OCI-LY1 (cell line): ENCODE results near the gene ANXA6.

ENCODE experiments used
- H2AFZ ChIP-seq: fragments of 200-600 bp; sonication (generic), shearing (Covaris generic); 2 replicates; pipeline ENCODE4 v1.6.0; 2014; ENCODE audit warnings: antibody characterized with exemption, mild to moderate bottlenecking, low read length
- H3F3A ChIP-seq: fragments of 200-600 bp; sonication (generic), shearing (Covaris generic); 2 replicates; pipeline ENCODE4 v1.6.0; 2014; ENCODE audit warnings: mild to moderate bottlenecking, antibody characterized with exemption, low read length, moderate library complexity; ENCODE audit not compliant: insufficient read depth
- H3K27ac ChIP-seq: fragments of 200-600 bp; sonication (generic); 2 replicates; pipeline ENCODE4 v1.5.1; 2014; ENCODE audit warnings: low read length, mixed run types, mild to moderate bottlenecking, low read depth; ENCODE audit not compliant: poor library complexity, severe bottlenecking
- H3K27me3 ChIP-seq: fragments of 200-600 bp; sonication (generic); 2 replicates; pipeline ENCODE4 v1.6.0; 2014; ENCODE audit warnings: antibody characterized with exemption, mild to moderate bottlenecking, low read length, moderate library complexity; ENCODE audit not compliant: insufficient read depth
- H3K36me3 ChIP-seq: fragments of 200-600 bp; sonication (generic); 2 replicates; pipeline ENCODE4 v1.6.1; 2014; ENCODE audit warnings: mild to moderate bottlenecking, antibody characterized with exemption, low read length, moderate library complexity, mixed read lengths; ENCODE audit not compliant: insufficient read depth
- H3K4me1 ChIP-seq: fragments of 200-600 bp; sonication (generic); 2 replicates; pipeline ENCODE4 v1.5.1; 2014; ENCODE audit warnings: mild to moderate bottlenecking, low read length, moderate library complexity; ENCODE audit not compliant: insufficient read depth, severe bottlenecking
- H3K4me2 ChIP-seq: fragments of 200-600 bp; sonication (generic), shearing (Covaris generic); 2 replicates; pipeline ENCODE4 v1.6.1; 2014; ENCODE audit warnings: low read length
- H3K4me3 ChIP-seq: fragments of 200-600 bp; sonication (generic); 2 replicates; pipeline ENCODE4 v1.5.1; 2014; ENCODE audit warnings: low read length, low read depth, mild to moderate bottlenecking, mixed read lengths; ENCODE audit not compliant: poor library complexity, severe bottlenecking
- H3K79me2 ChIP-seq: fragments of 200-600 bp; shearing (Covaris generic); 2 replicates; pipeline ENCODE4 v1.6.1; 2016; ENCODE audit warnings: mixed run types, low read length, mixed read lengths; ENCODE audit not compliant: insufficient read depth
- H3K9ac ChIP-seq: fragments of 200-600 bp; sonication (generic), shearing (Covaris generic); 2 replicates; pipeline ENCODE4 v1.6.1; 2014; ENCODE audit warnings: mild to moderate bottlenecking, low read length, mixed read lengths
- H3K9me2 ChIP-seq: fragments of 200-600 bp; sonication (generic), shearing (Covaris generic); 2 replicates; pipeline ENCODE4 v1.6.1; 2014; ENCODE audit warnings: low read depth, mild to moderate bottlenecking, low read length, mixed read lengths
- H3K9me3 ChIP-seq: fragments of 200-600 bp; shearing (Covaris generic); 2 replicates; pipeline ENCODE4 v1.6.1; 2014; ENCODE audit warnings: low read length, mixed read lengths
- H4K20me1 ChIP-seq: fragments of 200-600 bp; sonication (generic), shearing (Covaris generic); 2 replicates; pipeline ENCODE4 v1.6.0; 2016; ENCODE audit warnings: mild to moderate bottlenecking, low read length; ENCODE audit not compliant: insufficient read depth
- EZH2 ChIP-seq: fragments of 200-600 bp; sonication (generic), shearing (Covaris generic); IDR thresholded peaks from 2 replicates; pipeline ENCODE4 v1.8.0; 2017; ENCODE audit warnings: borderline replicate concordance, mixed run types, mild to moderate bottlenecking, antibody characterized with exemption, low read length, moderate library complexity, mixed read lengths
- TF ChIP-seq, protein P1 (sequence below): fragments of 200-600 bp; sonication (generic), shearing (Covaris generic); IDR thresholded peaks from 2 replicates; pipeline ENCODE4 v1.5.1; 2017; ENCODE audit warnings: mild to moderate bottlenecking, antibody characterized with exemption, low read length, moderate library complexity, mixed read lengths

The ANXA6 gene

DNA sequence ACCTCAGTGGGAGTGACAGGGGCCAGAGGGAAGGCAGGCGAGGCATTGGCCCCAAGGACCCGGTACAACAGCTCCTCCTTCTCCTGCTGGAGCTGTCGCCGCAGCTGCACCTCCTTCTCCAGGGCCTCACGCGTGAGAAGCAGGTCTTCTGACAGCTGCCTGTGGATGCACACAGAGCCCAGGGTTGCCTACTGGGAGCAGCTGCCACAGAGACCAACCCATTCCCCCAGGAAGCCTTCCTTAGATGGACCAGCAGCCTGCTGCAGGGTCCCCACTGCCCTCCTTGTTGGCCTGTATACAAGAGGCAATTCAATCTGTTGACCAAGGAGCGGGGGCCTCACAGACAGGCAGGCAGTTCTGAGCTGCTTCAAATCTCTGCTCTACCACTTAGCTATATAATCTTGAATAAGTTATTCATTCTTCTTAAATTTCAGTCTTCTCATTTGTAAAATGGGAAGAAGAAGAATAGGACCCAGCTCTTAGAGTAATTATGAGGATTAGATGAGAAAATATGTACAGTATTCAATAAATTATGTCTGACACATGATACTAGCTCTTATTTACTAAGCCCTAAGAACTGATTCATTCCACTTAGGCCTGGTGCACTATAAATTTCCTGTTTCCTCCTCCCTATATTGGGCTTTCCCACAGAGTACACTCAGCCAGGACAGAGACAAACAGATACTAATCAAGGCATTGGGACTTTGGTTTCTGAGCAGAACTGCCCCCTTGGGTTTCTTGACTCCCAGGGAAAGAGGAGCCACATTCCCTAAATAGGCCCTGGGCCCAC is 26.1 kb upstream of the ANXA6 start:
- Histone ChIP-seq H3K9ac (no peak overlapping the region), H3K79me2 (no peaks in the 10 kb centered on the region), H3K4me3 (no peak overlapping the region), H2AFZ (no peak overlapping the region), H3K4me1 (no peaks in the 10 kb centered on the region), H3K9me3 (no peaks in the 10 kb centered on the region), H3F3A (no peaks in the 10 kb centered on the region), H3K27me3 (no peaks in the 10 kb centered on the region), H3K9me2 (no peaks in the 10 kb centered on the region), H3K36me3 (peaks cover 97% of the 10 kb centered on the region), H3K4me2 (no peak overlapping the region), H3K27ac (no peak overlapping the region), H4K20me1 (no peaks in the 10 kb centered on the region)
- TF ChIP-seq EZH2, result no peak
- TF ChIP-seq, protein P1, sequence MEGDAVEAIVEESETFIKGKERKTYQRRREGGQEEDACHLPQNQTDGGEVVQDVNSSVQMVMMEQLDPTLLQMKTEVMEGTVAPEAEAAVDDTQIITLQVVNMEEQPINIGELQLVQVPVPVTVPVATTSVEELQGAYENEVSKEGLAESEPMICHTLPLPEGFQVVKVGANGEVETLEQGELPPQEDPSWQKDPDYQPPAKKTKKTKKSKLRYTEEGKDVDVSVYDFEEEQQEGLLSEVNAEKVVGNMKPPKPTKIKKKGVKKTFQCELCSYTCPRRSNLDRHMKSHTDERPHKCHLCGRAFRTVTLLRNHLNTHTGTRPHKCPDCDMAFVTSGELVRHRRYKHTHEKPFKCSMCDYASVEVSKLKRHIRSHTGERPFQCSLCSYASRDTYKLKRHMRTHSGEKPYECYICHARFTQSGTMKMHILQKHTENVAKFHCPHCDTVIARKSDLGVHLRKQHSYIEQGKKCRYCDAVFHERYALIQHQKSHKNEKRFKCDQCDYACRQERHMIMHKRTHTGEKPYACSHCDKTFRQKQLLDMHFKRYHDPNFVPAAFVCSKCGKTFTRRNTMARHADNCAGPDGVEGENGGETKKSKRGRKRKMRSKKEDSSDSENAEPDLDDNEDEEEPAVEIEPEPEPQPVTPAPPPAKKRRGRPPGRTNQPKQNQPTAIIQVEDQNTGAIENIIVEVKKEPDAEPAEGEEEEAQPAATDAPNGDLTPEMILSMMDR, result no peak

DNA sequence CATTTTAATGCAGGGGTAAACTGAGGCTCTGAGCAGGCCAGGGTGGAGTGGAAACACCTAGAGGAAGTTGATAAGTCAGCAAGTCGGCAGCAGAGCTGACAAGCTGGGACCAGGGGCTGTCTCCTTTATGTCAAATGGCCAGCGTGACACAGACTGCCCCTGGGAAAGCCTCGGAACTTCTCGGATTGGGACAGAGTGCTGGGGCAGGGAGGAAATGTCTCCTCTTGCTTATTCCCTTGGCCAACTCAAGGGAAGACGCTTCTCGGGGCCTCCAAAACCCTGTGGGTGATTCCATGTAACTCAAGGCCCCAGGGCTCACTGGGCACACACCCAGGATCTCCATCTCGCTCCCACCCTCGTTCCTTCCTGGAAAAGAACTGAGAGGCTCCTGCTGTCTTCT is 25.4 kb upstream of the ANXA6 start:
- H3K4me1 ChIP-seq, result no peaks in the 10 kb centered on the region
- H3K36me3 ChIP-seq, result peaks cover 99% of the 10 kb centered on the region
- H3K9ac ChIP-seq, result no peak overlapping the region
- TF ChIP-seq EZH2, result no peak
- TF ChIP-seq, protein P1, result no peak
- H2AFZ ChIP-seq, result no peak overlapping the region
- H3K9me2 ChIP-seq, result no peaks in the 10 kb centered on the region
- no peak overlapping the region for H3K27ac ChIP-seq
- no peaks in the 10 kb centered on the region for H3F3A ChIP-seq
- no peaks in the 10 kb centered on the region for H4K20me1 ChIP-seq
- no peaks in the 10 kb centered on the region for H3K27me3 ChIP-seq
- no peak overlapping the region for H3K4me3 ChIP-seq
- H3K4me2 ChIP-seq, result no peak overlapping the region
- no peaks in the 10 kb centered on the region for H3K79me2 ChIP-seq
- H3K9me3 ChIP-seq, result no peaks in the 10 kb centered on the region

DNA sequence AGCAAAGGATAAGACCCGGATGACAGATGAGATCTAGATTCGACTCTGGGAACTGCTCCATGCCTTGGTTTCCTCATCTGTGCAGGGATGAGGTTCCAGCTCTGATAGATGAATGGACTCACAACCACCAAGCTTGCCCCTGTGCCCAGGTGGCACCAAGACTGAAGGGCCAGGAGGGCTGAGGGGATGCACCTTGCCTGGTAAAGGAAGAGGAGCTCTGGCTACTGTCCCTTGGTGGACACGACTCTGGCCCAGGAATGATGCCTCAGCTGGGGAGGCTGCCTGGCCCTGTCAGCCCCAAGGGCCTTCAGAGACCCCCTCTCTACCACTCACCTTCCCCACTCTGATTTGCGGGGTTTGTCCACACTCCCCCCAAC is 24.9 kb upstream of the ANXA6 start:
- Histone ChIP-seq H3K27me3 (no peaks in the 10 kb centered on the region), H3K36me3 (peaks cover 99% of the 10 kb centered on the region), H3K79me2 (no peaks in the 10 kb centered on the region), H3K9me2 (no peaks in the 10 kb centered on the region), H3K27ac (no peak overlapping the region), H3K4me1 (no peaks in the 10 kb centered on the region), H3K9me3 (no peaks in the 10 kb centered on the region), H3K4me2 (no peak overlapping the region), H3F3A (no peaks in the 10 kb centered on the region), H2AFZ (no peak overlapping the region), H4K20me1 (no peaks in the 10 kb centered on the region), H3K4me3 (no peak overlapping the region), H3K9ac (no peak overlapping the region)
- TF ChIP-seq, protein P1, result no peak
- TF ChIP-seq EZH2, result no peak
